Myocyte (in vitro differentiated cells): Measurements from ENCODE around the gene CPEB2. TPM values are rescaled to one million over a fixed set of nuclear protein-coding genes. Genes with fewer than 3 reads are reported as not detected.

ENCODE experiments used
- DNase-seq: peaks from one replicate; pipeline ENCODE4 v3.0.0-alpha.2; 2012; ENCODE audit warnings: low read depth
- total RNA-seq: library from RNA; depleted of rRNA; stranded (reverse); fragments of >200 nt; gene quantifications from 2 replicates; pipeline ENCODE4 v1.2.3, GENCODE V29; 2014

Gene CPEB2
- total RNA-seq, 1 donor from 2014 or later = 31.7 TPM

GRCh38 chr4:15010038-15010585, 7.8 kb downstream of the CPEB2 start:
- DNase-seq = no peak

GRCh38 chr4:15011166-15011565, 8.9 kb downstream of the CPEB2 start:
- DNase-seq = no peak

DNA sequence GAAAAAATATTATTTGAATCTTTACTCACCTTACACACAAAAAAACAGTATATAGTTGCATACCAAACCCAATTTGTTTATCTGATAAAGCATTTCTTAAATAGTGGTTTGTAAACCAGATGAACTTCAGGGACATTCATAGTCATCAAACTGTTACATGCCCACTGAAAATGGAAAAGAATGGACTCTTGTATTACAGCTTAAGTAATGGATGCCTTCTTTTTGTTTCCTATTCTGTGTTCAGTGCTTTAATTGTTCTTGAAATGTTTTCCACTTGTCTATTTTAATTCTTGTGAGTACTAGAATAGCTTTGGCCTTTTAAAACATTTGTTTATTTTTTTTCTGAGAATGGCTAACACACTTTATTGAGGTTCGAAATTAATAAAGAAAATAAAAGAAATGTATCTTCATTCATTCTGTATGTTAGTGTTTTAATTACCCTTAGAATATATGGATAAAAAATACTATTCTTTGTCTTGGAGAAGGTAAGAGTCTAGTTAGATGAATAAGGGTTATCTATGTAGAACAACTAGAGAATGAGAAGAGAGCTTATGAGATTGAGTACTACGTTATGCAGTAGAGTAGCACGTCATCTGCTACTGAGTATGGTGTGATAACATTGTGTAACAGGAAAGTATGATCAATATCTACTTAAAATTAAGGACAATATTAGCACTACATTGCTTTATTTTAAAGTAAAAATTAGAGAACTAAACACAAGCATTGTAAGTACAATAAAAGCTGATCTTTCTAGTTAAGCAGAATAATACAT, 9.9 kb downstream of the CPEB2 start:
- no peak for DNase-seq

GRCh38 chr4:15013585-15013984, 11.3 kb downstream of the CPEB2 start:
- no peak for DNase-seq

GRCh38 chr4:15015170-15015569, 12.9 kb downstream of the CPEB2 start:
- no peak for DNase-seq

DNA sequence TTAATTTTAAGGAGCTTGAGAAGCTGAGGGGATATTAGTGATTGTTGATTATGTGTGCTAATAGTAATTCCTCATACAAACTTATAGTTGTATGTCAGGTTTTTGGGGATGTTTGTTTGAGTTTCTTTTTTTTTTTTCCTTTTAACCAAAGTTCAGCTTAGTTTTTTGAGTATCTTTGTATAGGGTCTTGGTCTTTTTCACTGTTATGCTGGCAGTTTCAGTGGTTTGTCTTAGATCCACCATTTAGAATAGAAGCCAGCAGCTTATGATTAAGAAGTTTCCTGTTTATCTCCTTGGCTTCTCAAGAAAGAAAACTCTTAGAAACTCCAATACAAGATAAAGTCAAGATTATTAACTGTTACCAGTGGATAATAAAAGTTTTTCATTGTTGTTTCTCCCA, 16.1 kb downstream of the CPEB2 start:
- no peak for DNase-seq

DNA sequence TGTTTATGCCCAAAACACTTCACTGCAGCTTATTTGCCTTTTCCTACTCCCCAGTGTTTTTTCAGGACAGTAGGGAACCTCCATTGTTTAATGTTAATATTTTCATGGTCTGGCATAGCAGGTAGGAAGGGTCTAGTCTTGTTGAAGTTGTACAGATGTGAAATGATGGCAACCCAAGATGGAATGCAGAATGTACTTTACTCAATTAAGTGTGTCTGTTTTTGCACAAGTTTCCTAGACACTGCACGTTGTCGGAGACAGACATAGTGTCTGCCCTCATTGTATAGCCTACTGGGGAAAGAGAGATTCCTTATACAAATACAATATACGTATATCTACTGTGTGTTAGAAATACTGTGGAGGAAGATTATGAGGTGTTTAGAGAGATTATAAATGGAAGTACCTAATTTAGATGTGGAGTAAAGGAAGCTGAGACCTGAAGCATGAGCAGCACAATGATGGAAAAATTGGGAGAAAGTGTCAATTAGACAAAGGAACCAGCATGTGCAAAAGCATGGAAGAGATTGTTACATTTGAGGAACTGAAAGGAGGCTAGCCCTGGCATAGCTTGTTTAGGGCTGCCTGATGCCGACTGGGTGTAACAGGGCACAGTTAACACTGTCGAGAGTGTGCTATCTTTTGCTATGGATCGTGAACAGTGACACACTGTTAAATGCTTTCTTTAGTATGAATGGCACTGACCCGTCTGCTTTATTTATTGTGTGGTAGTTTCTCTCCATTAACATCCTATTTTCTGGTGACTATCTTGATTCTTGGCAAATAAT, 18.4 kb downstream of the CPEB2 start:
- no peak for DNase-seq

DNA sequence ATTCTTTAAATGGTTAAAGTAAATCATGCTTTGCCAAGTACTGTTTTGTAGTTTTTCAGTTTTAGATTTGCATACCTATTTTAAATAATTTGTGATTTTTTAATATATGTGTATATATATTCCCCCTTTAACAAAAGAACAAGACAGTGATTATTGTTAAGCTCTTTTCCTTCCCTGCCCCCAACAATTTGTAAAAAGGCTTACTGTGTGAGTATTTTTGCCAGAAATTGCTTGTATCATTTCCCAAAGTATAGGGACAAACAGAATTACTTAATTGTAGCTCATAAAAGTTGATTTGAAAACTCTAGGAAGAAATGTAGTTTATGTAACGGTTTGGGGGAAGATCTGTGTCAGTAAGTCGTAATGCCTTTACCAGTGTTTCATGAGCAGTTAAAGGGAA, 19.0 kb downstream of the CPEB2 start:
- DNase-seq = no peak

DNA sequence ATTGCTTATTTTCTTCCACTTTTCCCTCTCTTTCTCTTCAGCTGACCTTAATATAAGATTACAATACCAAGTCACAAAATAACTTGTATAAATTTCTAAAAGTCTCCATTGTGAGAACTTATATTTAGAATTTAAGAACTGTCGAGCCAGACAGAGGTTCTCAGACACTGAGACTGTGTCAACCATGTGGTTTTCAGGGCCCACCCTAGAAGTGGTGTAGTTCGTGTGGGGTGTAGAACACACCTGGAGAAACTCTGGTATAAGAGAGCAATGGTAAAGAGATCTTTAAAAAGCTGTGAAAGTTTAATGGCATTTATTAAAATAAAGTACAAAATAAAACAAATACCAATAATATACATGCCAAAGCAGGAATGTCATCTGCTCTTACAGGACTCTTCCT, 19.7 kb downstream of the CPEB2 start:
- no peak for DNase-seq

GRCh38 chr4:15024386-15024785, 22.1 kb downstream of the CPEB2 start:
- DNase-seq = no peak

DNA sequence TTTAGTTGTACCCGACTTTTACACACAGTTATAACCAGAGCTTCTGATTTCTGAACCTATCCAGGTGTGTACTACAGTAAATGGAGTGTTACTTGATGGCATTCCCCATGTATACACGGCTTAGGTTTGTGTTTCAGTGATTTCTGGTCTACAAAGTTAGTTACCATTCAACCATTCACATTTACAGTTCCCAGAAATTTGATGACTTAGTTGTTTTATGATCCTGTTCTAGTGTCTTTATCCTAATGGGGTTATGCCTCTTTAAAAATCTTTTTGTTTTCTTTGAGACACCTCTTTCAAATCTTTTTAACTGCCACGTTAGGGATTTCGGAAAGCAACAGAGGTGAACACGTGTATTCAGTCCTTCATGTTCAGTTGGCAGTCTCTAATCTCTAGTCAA, 23.4 kb downstream of the CPEB2 start:
- DNase-seq = no peak

GRCh38 chr4:15027921-15028435, 25.7 kb downstream of the CPEB2 start:
- no peak for DNase-seq

- no peak for DNase-seq
These were observed 28.9 kb downstream of the CPEB2 start for GRCh38 chr4:15031197-15031596.

DNA sequence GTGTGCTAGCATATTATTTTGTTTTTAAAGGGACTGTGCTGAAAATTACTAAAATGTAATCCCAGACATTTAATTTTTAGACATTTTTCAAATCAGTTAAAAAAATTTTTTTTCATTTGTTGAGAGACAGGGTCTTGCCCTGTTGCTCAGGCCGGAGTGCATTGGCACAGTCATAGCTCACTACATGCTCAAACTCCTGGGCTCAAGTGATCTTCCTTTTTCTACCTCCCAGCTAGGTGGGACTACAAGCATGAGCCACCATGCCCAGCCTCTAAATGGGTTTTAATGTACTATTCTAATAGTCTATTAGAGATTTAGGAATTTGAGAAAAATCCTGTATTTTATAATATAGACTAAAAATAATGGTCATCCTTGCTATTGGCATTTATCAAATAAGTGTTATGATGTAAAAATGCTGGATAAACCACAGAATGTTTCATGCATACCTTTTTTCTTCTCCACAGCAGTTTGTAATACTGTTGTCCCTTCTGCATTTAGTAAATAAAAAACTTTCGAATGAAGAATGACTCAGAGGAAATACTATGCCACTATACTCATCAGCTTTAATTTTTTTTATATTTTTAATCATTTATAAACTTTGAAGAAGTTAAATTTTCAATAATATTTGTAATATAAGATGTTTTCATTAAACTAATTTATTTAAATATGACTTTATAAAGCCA, 29.9 kb downstream of the CPEB2 start:
- DNase-seq = no peak

DNA sequence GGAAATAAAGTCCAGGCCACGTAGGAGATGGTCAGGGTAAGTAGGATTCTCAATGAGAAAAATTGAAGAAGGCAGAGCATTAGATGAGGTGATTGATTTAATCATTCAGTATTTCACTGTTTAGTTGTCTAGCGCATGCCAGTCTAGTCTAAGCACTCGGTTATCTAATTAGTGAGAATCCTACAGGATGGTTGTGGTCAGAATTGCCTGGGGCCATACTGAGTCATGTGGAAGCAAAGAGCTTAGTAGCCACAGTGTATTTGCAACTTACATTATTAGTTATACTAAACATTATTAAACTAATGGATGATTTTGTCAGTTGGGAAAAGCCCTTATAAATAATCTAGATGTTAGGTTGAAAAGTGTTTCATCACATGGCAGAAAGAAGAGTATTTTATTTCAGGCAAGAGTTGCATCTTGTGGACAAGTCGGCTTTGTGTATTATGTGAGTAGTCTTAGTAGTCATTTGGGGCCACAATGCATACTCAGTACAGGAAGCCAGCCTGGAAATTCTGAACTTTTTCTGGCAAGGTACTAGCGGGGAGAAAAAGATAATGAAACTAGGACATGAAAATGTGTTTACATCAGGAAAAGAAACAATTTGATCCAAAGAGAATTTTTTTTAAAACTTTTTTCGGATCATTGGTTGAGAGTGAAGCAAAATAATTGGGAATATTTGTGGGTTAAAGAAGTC, 31.9 kb downstream of the CPEB2 start:
- no peak for DNase-seq

GRCh38 chr4:15035159-15035558, 32.9 kb downstream of the CPEB2 start:
- no peak for DNase-seq

- no peak for DNase-seq
These were observed 35.8 kb downstream of the CPEB2 start for GRCh38 chr4:15037923-15038541.

DNA sequence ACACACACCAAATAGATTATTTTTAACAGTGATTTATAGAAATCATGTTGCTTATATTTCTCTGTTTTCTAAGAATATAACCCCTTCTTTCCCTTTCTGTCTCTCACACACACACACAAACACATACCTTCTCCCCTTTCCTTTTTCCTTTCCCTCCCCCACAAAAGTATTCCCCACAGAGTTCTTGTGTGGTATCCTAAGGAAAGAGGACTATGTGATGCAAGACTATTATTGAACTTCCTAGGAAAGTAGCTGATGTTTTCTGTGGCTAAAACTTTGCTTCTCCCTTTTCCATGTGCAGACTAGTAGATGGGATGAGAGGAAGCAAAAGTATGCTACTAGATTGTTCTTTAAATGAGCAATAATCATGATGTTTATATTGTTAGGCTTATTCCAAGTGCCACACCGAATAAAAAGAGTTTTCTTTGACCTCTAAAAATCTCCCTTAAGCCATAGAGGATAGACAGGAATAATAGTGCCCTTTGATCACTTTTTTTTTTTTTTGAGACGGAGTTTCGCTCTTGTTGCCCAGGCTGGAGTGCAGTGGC, 38.7 kb downstream of the CPEB2 start:
- no peak for DNase-seq

DNA sequence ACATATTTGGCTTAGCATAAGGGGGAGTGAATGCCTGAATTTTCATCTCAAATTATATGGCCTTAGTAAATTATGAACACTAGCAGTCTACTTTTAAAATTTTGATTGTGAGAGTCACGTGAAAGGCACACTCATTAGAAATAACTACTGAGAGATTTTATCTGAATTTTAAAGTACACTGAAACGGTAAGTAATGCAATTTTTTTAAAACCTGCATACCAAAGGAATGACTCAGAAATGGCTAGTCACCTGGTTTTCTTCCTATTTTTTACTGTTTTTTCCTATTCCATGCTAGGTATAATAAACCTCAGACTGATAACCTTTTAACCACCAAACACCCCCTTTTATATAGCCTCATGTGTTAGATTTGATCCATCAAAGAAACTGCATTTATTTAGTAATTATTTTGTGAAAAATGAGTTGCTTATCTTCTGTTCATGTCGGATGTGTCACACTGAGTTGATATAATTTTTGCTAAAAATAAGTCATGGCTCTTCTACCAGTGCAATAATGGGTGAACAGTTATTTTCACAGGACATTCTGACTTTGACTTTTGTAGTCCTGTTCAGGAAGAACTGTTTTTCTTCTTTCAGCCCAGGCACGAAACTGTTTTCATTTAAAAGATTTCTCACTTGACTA, 40.4 kb downstream of the CPEB2 start:
- no peak for DNase-seq

DNA sequence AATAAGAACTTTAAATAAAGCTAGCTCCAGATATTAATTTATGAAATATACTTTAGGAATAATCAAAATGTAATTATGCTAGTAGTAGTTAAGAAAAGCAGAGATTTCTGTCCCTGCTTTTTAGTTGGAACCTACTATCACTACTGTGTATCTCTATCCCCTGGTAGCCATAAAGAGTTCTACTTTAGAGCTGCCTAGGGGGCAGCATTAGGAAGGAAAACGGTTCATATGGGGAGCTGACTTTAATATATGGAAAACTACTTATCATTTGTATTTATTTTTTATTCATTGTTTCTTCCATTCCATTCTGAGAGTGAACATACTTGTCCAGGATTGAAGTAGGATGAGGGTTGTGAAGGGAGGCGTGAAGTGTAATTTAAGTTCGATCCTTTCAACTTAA, 40.9 kb downstream of the CPEB2 start:
- DNase-seq = no peak
